Medulla oblongata (tissue), 1 donor: ENCODE results near the gene USP33.
A peak's percentile ranks its signal among the peaks of the same experiment; 100 is the strongest.
"Not testable (repeated sequence)": the region's sequence is repeated elsewhere in the genome, so short reads cannot be mapped to it uniquely, and the experiment has no call there.

Experiments
- DNase-seq: peaks from one replicate; pipeline ENCODE4 v3.0.0-alpha.2; 2015; ENCODE audit errors: extremely low spot score

Gene USP33

DNA sequence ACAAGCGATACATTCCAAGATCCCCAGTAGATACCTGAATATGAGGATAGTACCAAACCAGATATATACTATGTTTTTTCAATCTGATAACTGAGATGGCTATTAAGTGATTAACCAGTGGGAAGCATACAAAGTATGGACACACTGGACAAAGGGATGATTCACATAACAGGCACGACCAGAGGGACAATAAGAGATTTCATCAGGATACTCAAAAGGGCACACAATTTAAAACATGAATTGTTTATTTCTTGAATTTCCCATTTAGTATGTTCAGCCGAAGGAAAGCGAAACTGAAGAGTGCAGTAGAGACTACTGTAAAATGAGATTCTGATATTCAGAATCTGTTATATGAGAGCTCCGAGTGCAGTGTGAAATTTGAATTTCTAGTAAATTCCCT, 87.8 kb downstream of the USP33 start:
- peak; percentile 58 for DNase-seq

DNA sequence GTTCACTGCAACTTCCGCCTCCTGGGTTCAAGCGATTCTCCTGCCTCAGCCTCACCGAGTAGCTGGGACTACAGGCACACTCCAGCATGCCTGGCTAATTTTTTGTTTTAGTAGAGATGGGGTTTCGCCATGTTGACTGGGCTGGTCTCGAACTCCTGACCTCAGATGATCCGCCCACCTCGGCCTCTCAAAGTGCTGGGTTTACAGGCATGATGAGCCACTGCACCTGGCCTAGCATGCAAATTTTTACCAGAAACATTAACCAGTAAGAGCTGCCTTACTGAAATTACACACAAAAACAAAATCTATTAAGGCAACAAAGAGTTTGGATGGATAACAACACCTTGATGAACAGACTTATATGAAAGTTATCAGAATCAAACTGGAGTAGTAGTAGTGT, 89.3 kb downstream of the USP33 start:
- DNase-seq: no peak

DNA sequence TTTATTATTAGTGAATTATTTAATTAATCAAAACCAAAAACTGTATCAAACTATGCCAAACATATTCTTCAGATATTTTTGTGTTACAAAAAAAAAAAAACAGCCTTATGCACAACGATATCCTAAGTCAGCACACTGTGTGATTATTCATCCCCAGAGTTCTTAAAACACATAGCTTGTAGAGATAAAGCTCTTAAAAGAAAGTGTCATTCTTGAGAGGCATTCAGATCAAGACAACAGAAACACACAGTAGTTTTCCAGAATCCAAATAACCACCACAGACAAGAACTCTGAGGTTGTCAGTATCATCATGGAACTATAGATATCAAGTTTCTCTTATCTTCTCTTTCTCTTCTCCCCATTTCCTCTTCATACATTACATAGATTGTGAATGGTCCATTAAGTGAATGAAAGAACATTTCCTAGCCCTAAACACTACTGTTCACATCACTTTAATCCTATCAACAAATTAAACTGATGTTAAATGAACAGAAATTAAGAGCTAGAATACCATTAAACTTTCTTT, 90.7 kb downstream of the USP33 start:
- no peak for DNase-seq

DNA sequence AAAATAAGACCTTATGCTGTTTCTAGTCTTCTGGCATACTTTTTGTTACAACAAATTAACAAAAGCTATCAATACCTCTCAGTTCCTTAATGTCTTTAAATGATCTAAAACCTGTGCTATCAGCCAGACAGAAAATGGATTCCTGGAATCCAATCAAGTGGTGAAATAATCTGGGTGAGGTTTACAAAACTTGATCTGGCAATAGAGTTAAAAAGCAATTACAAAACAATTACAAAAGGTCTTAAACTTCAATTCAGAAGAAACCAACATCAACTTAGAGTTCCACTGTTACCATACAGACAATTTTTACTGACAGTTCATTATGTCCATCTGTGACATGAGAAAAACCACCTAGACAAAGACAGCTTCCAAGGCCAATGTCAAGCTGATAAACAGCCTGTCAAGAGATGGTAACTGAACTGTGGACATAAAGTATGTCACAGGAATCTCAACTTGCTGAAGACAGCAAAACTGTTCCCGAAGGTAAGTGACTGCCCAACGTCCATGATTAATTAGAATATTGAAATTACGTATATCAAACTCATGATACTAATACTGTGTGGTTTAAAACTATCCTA, 94.6 kb downstream of the USP33 start:
- DNase-seq: no peak

DNA sequence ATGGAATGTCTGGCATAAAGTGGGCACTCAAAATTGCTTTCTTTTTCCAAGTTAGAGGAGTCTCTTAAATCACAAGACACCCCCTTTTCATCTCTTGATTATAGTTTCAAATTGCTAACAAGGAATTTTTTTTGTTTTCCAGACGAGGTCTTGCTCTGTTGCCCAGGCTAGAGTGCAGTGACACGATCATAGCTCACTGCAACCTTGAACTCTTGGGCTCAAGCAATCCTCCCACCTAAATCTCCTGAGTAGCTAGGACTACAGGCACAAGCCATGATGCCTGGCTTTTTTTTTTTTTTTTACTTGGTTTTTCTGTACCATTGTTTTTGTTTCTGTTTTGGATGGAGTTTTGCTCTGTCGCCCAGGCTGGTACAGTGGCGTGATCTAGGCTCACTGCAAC, 98.0 kb downstream of the USP33 start:
- DNase-seq: no peak

DNA sequence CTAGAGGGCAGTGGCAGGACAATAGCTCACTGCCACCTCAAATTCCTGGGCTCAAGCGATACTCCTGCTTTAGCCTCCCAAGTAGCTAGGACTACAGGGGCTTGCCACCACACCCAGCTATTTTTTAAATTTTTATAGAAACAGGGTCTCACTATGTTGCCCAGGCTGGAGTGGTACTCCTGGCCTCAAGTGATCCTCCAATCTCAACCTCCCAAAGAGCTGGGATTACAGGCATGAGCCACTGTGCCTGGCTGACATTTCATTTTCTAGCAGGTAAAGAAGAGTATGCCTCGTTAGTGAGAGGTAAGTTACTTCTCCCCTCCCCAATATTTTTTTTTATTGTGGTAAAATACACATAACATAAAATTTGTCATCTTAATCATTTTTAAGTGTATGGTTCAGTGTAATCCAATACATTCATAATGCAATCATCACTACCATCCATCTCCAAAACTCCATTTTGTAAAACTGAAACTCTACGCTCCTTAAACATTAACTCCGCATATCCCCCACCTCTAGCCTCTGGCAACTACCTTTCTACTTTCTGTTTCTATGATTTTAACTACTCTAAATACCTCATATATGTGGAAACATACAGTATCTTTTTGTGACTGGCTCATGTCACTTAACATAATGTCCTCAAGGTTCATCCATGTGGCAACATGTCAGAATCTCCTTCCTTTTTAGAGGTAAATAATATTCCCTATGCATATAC, 99.6 kb downstream of the USP33 start:
- DNase-seq: no peak

DNA sequence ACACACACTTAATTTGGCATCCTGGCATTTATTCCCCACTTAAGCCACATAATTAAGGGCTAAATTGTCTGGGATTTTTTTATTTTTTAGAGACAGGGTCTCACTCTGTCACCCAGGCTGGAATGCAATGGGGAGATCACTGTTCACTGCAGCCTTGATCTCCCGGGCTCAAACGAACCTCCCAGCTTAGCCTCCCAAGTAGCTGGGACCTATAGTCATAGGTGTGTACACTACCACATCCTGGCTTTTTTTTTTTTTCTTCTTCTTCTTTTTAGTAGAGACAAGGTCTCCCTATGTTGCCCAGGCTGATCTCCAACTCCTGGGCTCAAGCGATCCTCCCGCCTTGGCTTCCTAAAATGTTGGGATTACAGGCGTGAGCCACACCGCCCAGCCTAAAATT, 101.4 kb downstream of the USP33 start:
- DNase-seq: no peak

DNA sequence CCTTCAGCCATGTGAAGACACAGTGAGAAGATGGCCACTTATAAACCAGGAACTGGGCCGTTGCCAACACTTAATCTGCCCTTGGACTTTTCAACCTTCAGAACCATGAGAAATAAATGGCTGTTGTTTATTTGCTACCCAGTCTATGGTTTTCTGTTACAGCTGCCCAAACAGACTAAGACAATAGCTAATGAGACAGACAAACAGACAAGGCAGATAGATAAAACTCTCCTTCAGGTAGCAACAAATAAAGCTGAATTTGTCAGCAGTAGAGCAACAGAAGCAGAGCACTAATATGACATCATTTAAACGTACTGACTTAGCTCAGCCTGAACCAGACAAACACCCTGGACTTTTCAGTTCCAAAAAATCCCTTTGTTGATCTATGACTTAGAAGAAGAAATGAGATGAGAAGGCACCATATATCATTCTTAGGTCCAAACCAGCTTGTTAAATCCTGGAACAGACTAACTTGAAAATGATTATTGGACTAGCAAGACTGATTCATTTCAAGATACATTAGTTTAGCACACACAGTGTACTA, 104.1 kb downstream of the USP33 start:
- DNase-seq: no peak

DNA sequence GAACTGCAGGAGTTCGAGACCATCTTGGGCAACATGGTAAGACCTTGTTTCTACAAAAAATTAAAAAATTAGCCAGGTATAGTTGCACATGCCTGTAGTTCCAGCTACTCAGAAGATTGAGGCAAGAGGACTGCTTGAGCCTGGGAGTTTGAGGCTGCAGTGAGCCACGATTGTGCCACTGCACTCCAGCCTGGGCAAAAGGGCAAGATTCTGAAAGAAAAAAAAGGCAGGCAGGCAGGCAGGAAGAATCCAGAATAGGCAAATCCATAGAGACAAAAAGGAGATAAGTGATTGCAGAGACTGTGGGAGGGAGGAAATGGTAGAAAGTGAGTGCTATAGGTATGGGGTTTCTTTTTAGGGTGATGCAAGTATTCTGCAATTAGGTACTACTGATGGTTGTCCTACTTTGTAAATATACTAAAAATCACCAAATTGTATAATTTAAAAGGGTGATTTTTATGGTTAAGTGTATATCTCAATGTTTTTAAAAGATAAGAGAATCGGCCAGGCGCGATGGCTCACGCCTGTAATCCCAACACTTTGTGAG, 106.6 kb downstream of the USP33 start:
- DNase-seq: no peak

DNA sequence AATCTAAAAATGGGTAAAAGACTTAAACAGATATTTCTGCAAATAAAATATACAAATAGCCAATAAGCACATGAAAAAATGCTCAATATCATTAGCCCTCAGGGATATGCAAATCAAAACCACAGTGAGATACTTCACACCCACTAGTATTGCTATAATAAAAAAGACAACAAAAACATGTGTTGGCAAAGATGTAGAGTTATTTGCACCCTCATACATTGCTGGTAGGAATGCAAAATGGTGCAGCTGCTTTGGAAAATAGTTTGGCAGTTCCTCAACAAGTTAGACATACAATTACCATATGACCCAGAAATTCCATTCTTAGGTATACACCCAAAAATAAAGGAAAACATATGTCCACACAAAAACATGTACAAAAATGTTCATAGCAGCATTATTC, 107.4 kb downstream of the USP33 start:
- no peak for DNase-seq

DNA sequence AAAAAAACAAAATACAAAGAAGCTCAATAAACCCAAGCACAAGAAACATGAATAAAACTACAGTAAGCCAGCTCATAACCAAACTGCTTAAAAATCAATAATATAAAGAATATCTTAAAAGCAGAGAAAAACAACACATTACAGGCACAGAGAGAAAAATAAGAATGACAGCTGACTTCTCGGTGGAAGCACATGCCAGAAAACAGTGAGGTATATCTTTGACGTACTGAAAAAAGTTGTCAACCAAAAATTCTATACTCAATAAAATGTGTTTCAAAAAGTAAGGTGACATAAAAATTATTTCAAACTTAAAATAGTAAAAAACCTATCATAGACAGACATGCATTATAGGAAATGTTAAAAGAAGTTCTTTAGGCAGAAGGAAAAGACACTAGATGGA, 110.5 kb downstream of the USP33 start:
- DNase-seq: no peak

DNA sequence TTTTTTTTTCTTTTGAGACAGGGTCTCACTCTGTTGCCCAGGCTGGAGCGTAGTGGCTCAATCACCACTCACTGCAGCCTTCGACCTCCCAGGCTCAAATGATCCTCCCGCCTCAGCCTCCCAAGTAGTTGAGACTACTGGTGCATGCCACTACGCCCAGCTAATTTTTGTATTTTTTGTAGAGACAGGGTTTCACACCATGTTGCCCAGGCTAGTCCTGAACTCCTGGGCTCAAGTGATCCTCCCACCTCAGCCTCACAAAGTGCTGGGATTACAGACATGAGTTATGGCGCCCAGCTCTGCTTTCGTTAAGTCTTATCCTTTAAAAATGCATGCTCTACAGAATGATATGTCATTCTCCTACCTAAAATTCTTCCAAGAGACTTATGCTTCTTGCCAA, 113.4 kb downstream of the USP33 start:
- DNase-seq: not testable (repeated sequence)
